Fibroblast of lung (primary cell): Measurements from ENCODE around the gene TRERF1. TPM values are rescaled to one million over a fixed set of nuclear protein-coding genes. Genes with fewer than 3 reads are reported as not detected.
"Not testable (repeated sequence)": the region's sequence is repeated elsewhere in the genome, so short reads cannot be mapped to it uniquely, and the experiment has no call there.

Source experiments
- DNase-seq, 2 donors: peaks; one replicate each; pipeline versions ENCODE4 v3.0.0 to v3.0.0-alpha.2; 2010; ENCODE audit warnings: low read depth in 2 of 2
- H2AFZ ChIP-seq: 2 replicates; pipeline ENCODE4 v1.5.1; 2012; ENCODE audit warnings: low read length, control low read depth, inconsistent platforms
- H3K27ac ChIP-seq: 2 replicates; pipeline ENCODE4 v1.5.1; 2011; ENCODE audit warnings: low read length, control low read depth; ENCODE audit not compliant: insufficient read depth
- H3K27me3 ChIP-seq: 2 replicates; pipeline ENCODE4 v1.5.1; 2011; ENCODE audit warnings: mild to moderate bottlenecking, low read length; ENCODE audit not compliant: control insufficient read depth, insufficient read depth
- H3K36me3 ChIP-seq: 2 replicates; pipeline ENCODE4 v1.5.1; 2011; ENCODE audit warnings: low read length; ENCODE audit not compliant: control insufficient read depth, insufficient read depth
- H3K4me1 ChIP-seq: 2 replicates; pipeline ENCODE4 v1.5.1; 2011; ENCODE audit warnings: low read length; ENCODE audit not compliant: control insufficient read depth, insufficient read depth; ENCODE audit errors: extremely low read depth
- H3K4me2 ChIP-seq: 2 replicates; pipeline ENCODE4 v1.5.1; 2011; ENCODE audit warnings: low read length, control low read depth; ENCODE audit not compliant: insufficient read depth; ENCODE audit errors: extremely low read depth
- H3K4me3 ChIP-seq, 4 experiments: fragments of 200-600 bp in 1 of 4; sonication (generic) in 1 of 4; replicated peaks in 1 of 4; 2 replicates each; pipeline ENCODE4 v1.5.1; 2011 to 2016; ENCODE audit warnings: low read length in 4 of 4, low read depth in 3 of 4, mild to moderate bottlenecking in 3 of 4, control low read depth in 2 of 4, inconsistent platforms in 1 of 4, mixed read lengths in 1 of 4; ENCODE audit not compliant: insufficient read depth in 1 of 4; ENCODE audit errors: control extremely low read depth in 1 of 4
- H3K79me2 ChIP-seq: 2 replicates; pipeline ENCODE4 v1.5.1; 2012; ENCODE audit warnings: mild to moderate bottlenecking, low read length, inconsistent platforms; ENCODE audit not compliant: control insufficient read depth, insufficient read depth
- H3K9ac ChIP-seq: 2 replicates; pipeline ENCODE4 v1.5.1; 2011; ENCODE audit warnings: mild to moderate bottlenecking, low read length, control low read depth; ENCODE audit not compliant: insufficient read depth
- H3K9me3 ChIP-seq: 2 replicates; pipeline ENCODE4 v1.5.1; 2012; ENCODE audit warnings: low read depth, low read length; ENCODE audit not compliant: control insufficient read depth, insufficient read depth
- H4K20me1 ChIP-seq: 2 replicates; pipeline ENCODE4 v1.5.1; 2011; ENCODE audit warnings: low read length; ENCODE audit not compliant: control insufficient read depth, insufficient read depth; ENCODE audit errors: extremely low read depth
- EZH2 ChIP-seq: IDR thresholded peaks from 2 replicates; pipeline ENCODE4 v1.5.1; 2012; ENCODE audit warnings: low read length, control low read depth, mild to moderate bottlenecking; ENCODE audit errors: missing control alignments
- polyA plus RNA-seq, 2 donors: library from polyadenylated mRNA; depleted of rRNA in 1 of 2; stranded (reverse) in 1 of 2; unstranded in 1 of 2; fragments of >200 nt; gene quantifications; 2 replicates each; pipeline ENCODE4 v1.2.1, GENCODE V29; 2011 to 2012; ENCODE audit warnings: missing spikeins in 1 of 2
- total RNA-seq: library from RNA; depleted of rRNA; stranded (reverse); fragments of >200 nt; gene quantifications from 2 replicates; pipeline ENCODE4 v1.2.1, GENCODE V29; 2014
- TF ChIP-seq, protein P1 (sequence below), 2 donors: IDR thresholded peaks in 1 of 2; conservative IDR thresholded peaks in 1 of 2; 1 replicate in 1 of 2; 2 replicates in 1 of 2; pipeline ENCODE4 v1.5.1; 2011 to 2012; ENCODE audit warnings: low read length in 2 of 2, control low read depth in 1 of 2, inconsistent platforms in 1 of 2, low read depth in 1 of 2, mild to moderate bottlenecking in 1 of 2

The TRERF1 gene
- total and polyA plus RNA-seq, 2 donors (not counting 1 experiment from before 2014, with no cell fraction given): 6.3 to 8.3 TPM

DNA sequence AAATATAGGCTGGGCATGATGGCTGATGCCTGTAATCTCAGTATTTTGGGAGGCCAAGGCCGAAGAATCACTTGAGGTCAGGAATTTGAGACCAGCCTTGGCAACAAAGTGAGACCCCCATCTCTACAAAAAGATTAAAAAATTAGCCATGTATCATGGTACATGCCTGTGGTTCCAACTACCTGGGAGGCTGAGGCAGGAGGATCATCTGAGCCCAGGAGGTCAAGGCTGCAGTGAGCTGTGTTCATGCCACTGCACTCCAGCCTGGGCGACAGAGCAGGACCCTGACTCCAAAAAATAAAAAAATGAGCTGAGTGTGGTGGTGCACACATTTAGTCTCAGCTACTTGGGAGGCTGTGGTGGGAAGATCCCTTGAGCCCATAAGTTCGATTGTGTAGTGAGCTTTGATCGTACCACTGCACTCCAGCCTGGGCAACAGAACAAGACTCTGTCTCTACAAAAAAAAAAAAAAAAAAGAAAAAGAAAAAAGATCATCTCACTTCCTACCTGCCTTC lies 246.9 kb downstream of the TRERF1 start:
- H4K20me1 ChIP-seq: no peaks in the 10 kb centered on the region
- no peak overlapping the region for H3K4me3 ChIP-seq
- no peak for TF ChIP-seq EZH2
- TF ChIP-seq, protein P1, sequence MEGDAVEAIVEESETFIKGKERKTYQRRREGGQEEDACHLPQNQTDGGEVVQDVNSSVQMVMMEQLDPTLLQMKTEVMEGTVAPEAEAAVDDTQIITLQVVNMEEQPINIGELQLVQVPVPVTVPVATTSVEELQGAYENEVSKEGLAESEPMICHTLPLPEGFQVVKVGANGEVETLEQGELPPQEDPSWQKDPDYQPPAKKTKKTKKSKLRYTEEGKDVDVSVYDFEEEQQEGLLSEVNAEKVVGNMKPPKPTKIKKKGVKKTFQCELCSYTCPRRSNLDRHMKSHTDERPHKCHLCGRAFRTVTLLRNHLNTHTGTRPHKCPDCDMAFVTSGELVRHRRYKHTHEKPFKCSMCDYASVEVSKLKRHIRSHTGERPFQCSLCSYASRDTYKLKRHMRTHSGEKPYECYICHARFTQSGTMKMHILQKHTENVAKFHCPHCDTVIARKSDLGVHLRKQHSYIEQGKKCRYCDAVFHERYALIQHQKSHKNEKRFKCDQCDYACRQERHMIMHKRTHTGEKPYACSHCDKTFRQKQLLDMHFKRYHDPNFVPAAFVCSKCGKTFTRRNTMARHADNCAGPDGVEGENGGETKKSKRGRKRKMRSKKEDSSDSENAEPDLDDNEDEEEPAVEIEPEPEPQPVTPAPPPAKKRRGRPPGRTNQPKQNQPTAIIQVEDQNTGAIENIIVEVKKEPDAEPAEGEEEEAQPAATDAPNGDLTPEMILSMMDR (conservative IDR thresholded peaks at IDR 0.05 in 1 of 2, IDR thresholded peaks at IDR 0.05 in 1 of 2; ENCODE audit: low read depth in 1 of 2, low read length in 2 of 2): no peak
- H3K79me2 ChIP-seq: no peaks in the 10 kb centered on the region
- H3K27me3 ChIP-seq: no peaks in the 10 kb centered on the region
- no peak overlapping the region for H2AFZ ChIP-seq
- no peak overlapping the region for H3K9ac ChIP-seq
- no peak overlapping the region for H3K4me2 ChIP-seq
- no peak for DNase-seq
- H3K9me3 ChIP-seq: no peaks in the 10 kb centered on the region
- H3K36me3 ChIP-seq: peaks cover 4% of the 10 kb centered on the region
- H3K4me1 ChIP-seq: peaks cover 18% of the 10 kb centered on the region
- no peak overlapping the region for H3K27ac ChIP-seq

DNA sequence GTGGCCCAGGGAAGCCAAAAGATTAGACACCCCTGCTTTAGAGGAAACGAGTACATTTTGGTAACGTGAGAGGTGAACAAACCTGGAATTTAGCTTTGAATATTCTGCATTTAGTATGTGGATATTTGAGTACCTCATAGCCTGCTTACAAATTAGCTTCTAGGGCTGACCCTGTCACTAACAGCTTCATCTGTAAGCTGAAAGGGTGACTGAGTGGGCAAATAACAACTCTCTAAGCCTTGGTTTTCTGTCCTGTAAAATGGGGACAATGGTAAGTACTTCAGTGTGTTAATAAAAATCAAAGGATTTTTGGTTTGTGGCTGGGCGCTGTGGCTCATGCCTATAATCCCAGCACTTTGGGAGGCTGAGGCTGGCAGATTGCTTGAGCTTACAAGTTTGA lies 248.5 kb downstream of the TRERF1 start:
- Histone ChIP-seq H3K4me1 (peaks cover 27% of the 10 kb centered on the region), H2AFZ (no peak overlapping the region), H3K27ac (no peak overlapping the region), H3K4me2 (no peak overlapping the region), H3K4me3 (no peak overlapping the region), H3K9me3 (no peaks in the 10 kb centered on the region), H3K27me3 (no peaks in the 10 kb centered on the region), H3K36me3 (no peaks in the 10 kb centered on the region), H3K79me2 (no peaks in the 10 kb centered on the region), H4K20me1 (no peaks in the 10 kb centered on the region), H3K9ac (no peak overlapping the region)
- TF ChIP-seq EZH2: no peak
- TF ChIP-seq, protein P1 (conservative IDR thresholded peaks at IDR 0.05 in 1 of 2, IDR thresholded peaks at IDR 0.05 in 1 of 2; ENCODE audit: low read depth in 1 of 2, low read length in 2 of 2): no peak
- DNase-seq: no peak

DNA sequence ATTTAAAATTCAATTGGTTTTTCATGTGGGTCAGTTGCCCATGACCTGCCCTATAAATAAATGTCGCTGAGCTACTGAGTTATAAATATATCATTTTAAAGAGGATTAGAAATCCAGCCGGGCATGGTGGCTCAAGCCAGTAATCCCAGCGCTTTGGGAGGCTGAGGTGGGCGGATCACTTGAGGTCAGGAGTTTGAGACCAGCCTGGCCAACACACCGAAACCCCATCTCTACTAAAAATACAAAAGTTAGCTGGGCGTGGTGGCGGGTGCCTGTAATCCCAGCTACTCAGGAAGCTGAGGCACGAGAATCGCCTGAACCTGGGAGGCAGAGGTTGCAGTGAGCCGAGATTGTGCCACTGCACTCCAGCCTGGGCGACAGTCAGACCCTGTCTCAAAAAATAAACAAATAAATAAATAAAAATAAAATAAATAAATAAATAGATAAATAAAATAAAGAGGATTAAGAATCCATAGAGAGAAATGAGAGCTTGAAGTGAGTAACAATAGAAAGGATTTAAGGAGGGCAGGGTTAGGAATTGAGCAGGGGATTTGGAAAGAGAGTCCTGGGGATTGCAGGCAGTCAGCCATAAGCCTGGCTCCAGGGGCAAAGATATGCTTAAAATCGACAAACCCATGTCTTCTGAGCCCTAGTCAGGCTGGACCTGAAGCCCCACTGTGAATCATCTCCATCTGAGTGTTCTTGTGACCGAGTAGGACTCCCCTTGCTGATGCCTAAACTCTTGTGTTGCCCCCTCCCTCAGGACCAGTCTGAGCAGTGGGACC lies 249.4 kb downstream of the TRERF1 start:
- H3K27ac ChIP-seq, H3K9ac ChIP-seq, H3K4me3 ChIP-seq, H4K20me1 ChIP-seq, H3K36me3 ChIP-seq, H3K9me3 ChIP-seq, DNase-seq, H2AFZ ChIP-seq, H3K4me2 ChIP-seq, H3K27me3 ChIP-seq, H3K79me2 ChIP-seq: not testable (repeated sequence)
- peaks cover 32% of the 10 kb centered on the region for H3K4me1 ChIP-seq
